GM18870 (cell line): ENCODE measurements around the gene TST.

Experiments
- ATAC-seq: cut with Tn5 transposase; IDR thresholded peaks from one replicate; pipeline ENCODE4 v1.9.1; 2021; ENCODE audit warnings: moderate library complexity; ENCODE audit not compliant: unreplicated experiment

TST gene

GRCh38 chr22:37054056-37054395 lies 34.8 kb upstream of the TST start:
- ATAC-seq, result no peak

- ATAC-seq, result no peak
Measured at GRCh38 chr22:37053310-37054055, 34.2 kb upstream of the TST start.

GRCh38 chr22:37052386-37053309 lies 33.4 kb upstream of the TST start:
- ATAC-seq, result no peak

- no peak for ATAC-seq
Measured at GRCh38 chr22:37051391-37052385, 32.4 kb upstream of the TST start, which contains the start of gene KCTD17. Gene KCTD17, plus strand, starts transcription at chr22:37051742. Its CDS starts 19 bp downstream, at chr22:37051761.

GRCh38 chr22:37050913-37051312 lies 31.7 kb upstream of the TST start:
- no peak for ATAC-seq

- no peak for ATAC-seq
Measured at GRCh38 chr22:37049224-37049623, 30.0 kb upstream of the TST start.

- no peak for ATAC-seq
Measured at GRCh38 chr22:37048133-37048532, 28.9 kb upstream of the TST start.

- no peak for ATAC-seq
Measured at GRCh38 chr22:37047006-37047405, 27.8 kb upstream of the TST start.

GRCh38 chr22:37046589-37046988 lies 27.3 kb upstream of the TST start:
- ATAC-seq, result no peak

- no peak for ATAC-seq
Measured at GRCh38 chr22:37045958-37046357, 26.7 kb upstream of the TST start.

GRCh38 chr22:37044634-37045625 lies 25.7 kb upstream of the TST start:
- ATAC-seq, result no peak

- ATAC-seq, result no peak
Measured at GRCh38 chr22:37043828-37044538, 24.7 kb upstream of the TST start.

GRCh38 chr22:37043209-37043827 lies 24.1 kb upstream of the TST start:
- ATAC-seq, result no peak

- ATAC-seq, result no peak
Measured at GRCh38 chr22:37039466-37039865, 20.2 kb upstream of the TST start.

GRCh38 chr22:37037669-37038068 lies 18.4 kb upstream of the TST start:
- ATAC-seq, result no peak

GRCh38 chr22:37036655-37037377 lies 17.6 kb upstream of the TST start:
- ATAC-seq, result no peak

GRCh38 chr22:37033605-37034430 lies 14.6 kb upstream of the TST start:
- ATAC-seq, result no peak
